ENCODE measurements around the gene MS4A14. TPM values are rescaled to one million over a fixed set of nuclear protein-coding genes. Genes with fewer than 3 reads are reported as not detected.
"Not testable (repeated sequence)": the region's sequence is repeated elsewhere in the genome, so short reads cannot be mapped to it uniquely, and the experiment has no call there.

MS4A14 gene
- total RNA-seq, 1 donor from 2014 or later, result not detected

DNA sequence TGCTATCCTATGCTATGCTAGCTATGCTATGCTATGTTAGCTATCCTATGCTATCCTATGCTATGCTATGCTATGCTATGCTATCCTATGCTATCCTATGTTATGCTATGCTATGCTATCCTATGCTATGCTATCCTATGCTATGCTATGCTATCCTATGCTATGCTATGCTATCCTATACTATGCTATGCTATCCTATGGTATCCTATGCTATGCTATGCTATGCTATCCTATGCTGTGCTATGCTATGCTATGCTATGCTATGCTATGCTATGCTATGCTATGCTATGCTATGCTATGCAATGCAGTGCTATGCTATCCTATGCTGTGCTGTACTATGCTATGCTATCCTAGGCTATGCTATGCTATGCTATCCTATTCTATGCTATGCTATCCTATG lies 50.8 kb downstream of the MS4A14 start:
- no peaks in the 10 kb centered on the region for H3K27me3 Mint-ChIP-seq
- no peak overlapping the region for H3K4me3 Mint-ChIP-seq
- H3K4me1 Mint-ChIP-seq (ENCODE audit: unreplicated experiment), result no peaks in the 10 kb centered on the region
- no peak for DNase-seq (ENCODE audit: extremely low spot score, unreplicated experiment)
- no peaks in the 10 kb centered on the region for H3K36me3 Mint-ChIP-seq
- no peak overlapping the region for H3K27ac Mint-ChIP-seq
- TF ChIP-seq, protein P1, sequence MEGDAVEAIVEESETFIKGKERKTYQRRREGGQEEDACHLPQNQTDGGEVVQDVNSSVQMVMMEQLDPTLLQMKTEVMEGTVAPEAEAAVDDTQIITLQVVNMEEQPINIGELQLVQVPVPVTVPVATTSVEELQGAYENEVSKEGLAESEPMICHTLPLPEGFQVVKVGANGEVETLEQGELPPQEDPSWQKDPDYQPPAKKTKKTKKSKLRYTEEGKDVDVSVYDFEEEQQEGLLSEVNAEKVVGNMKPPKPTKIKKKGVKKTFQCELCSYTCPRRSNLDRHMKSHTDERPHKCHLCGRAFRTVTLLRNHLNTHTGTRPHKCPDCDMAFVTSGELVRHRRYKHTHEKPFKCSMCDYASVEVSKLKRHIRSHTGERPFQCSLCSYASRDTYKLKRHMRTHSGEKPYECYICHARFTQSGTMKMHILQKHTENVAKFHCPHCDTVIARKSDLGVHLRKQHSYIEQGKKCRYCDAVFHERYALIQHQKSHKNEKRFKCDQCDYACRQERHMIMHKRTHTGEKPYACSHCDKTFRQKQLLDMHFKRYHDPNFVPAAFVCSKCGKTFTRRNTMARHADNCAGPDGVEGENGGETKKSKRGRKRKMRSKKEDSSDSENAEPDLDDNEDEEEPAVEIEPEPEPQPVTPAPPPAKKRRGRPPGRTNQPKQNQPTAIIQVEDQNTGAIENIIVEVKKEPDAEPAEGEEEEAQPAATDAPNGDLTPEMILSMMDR (conservative IDR thresholded peaks at IDR 0.05), result no peak
- H3K9me3 Mint-ChIP-seq, result no peaks in the 10 kb centered on the region

DNA sequence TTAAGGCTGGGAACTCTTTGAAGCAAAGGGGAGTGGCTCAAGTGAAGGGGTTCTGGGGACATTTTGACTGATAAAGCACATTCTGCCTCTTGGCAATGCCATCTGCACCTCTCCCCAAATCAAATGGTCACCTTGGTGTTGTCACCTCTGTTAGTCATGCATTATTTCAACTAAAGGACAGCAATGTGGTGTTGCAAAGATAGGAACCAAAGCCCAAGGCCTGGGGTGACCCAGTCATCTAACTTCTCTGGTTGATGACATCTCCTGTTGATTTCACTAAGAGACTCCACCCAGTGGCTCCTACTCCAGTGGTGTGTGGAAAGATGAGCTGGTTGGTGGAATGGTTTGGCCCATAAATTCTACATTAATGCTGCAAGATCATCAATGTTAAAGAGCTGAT lies 51.6 kb downstream of the MS4A14 start:
- H3K27me3 Mint-ChIP-seq, result no peaks in the 10 kb centered on the region
- no peaks in the 10 kb centered on the region for H3K4me1 Mint-ChIP-seq (ENCODE audit: unreplicated experiment)
- H3K4me3 Mint-ChIP-seq, result no peak overlapping the region
- TF ChIP-seq, protein P1 (conservative IDR thresholded peaks at IDR 0.05), result no peak
- no peak for DNase-seq (ENCODE audit: extremely low spot score, unreplicated experiment)
- no peak overlapping the region for H3K27ac Mint-ChIP-seq
- no peaks in the 10 kb centered on the region for H3K9me3 Mint-ChIP-seq
- H3K36me3 Mint-ChIP-seq, result no peaks in the 10 kb centered on the region

DNA sequence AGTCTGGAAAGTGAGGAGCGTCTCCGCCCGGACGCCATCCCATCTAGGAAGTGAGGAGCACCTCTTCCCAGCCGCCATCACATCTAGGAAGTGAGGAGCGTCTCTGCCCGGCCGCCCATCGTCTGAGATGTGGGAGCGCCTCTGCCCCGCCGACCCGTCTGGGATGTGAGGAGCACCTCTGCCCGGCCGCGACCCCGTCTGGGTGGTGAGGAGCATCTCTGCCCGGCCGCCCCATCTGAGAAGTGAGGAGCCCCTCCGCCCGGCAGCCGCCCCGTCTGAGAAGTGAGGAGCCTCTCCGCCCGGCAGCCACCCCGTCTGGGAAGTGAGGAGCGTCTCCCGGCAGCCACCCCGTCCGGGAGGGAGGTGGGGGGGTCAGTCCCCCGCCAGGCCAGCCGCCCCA lies 54.9 kb downstream of the MS4A14 start:
- not testable (repeated sequence) for H3K9me3 Mint-ChIP-seq

DNA sequence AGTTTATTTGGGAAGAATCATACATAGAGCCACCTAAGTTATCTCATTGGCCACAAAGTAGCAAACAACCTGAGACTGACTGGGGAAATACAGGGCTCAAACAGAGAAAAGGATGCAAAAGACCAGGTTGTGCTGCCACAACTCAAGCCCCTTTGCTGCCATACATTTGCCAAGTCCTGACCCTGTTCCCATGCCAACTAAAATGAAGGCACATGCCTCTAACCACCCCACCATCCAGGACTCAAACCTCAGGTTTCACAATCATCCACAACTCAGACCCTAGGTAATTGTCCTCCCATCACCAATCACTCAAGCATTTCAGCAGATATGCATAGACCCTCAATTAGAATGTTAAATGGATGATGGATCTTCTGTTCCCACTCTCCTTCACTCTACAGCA lies 58.0 kb downstream of the MS4A14 start:
- Mint-ChIP-seq H3K27me3 (peaks cover 5% of the 10 kb centered on the region), H3K9me3 (no peaks in the 10 kb centered on the region), H3K36me3 (no peaks in the 10 kb centered on the region), H3K27ac (no peak overlapping the region), H3K4me1 (ENCODE audit: unreplicated experiment) (no peaks in the 10 kb centered on the region), H3K4me3 (no peak overlapping the region)
- TF ChIP-seq, protein P1 (conservative IDR thresholded peaks at IDR 0.05), result no peak
- no peak for DNase-seq (ENCODE audit: extremely low spot score, unreplicated experiment)

More for the DNA sequence above, 54.9 kb downstream of the MS4A14 start:
- not testable (repeated sequence) for DNase-seq (ENCODE audit: extremely low spot score, unreplicated experiment); H3K4me1 Mint-ChIP-seq (ENCODE audit: unreplicated experiment); H3K27me3 Mint-ChIP-seq; H3K36me3 Mint-ChIP-seq; H3K4me3 Mint-ChIP-seq; H3K27ac Mint-ChIP-seq

DNA sequence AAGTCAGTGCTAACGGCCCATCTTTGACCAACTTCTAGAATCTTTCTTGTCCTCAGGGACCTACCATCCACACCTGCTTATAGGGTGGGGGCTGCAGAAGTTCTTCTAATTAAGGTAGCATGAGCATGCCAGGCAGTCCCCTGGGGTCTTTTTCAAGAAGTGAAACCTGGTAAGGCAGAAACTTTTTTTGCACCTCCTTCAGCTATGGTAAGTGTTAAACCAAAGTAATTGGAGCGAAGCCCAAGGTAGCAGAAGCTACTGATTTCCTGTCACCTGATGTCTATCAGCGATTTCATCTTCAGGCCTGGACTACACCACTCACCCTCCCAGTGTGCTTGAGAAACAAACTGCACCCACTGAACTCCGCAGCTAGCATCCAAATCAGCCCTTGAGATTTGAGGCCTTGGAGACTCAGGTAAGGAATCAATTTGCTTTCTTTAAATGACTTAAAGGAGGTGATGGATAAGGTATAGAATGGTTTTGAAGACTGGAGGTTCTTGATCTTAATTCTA lies 59.3 kb downstream of the MS4A14 start, which contains the start of gene MS4A1:
MS4A1 (plus strand) TSS at position 317 of the 512 bp plus-strand sequence. CDS start 6,528 bp downstream, outside the sequence.
- Mint-ChIP-seq H3K27me3 (peaks cover 5% of the 10 kb centered on the region), H3K9me3 (no peaks in the 10 kb centered on the region), H3K4me3 (no peak within 1 kb of the TSS), H3K27ac (no peak within 1 kb of the TSS), H3K4me1 (ENCODE audit: unreplicated experiment) (no peaks in the 10 kb centered on the region), H3K36me3 (no peaks in the 10 kb centered on the region)
- DNase-seq (ENCODE audit: extremely low spot score, unreplicated experiment), result no peak
- TF ChIP-seq, protein P1 (conservative IDR thresholded peaks at IDR 0.05), result no peak

DNA sequence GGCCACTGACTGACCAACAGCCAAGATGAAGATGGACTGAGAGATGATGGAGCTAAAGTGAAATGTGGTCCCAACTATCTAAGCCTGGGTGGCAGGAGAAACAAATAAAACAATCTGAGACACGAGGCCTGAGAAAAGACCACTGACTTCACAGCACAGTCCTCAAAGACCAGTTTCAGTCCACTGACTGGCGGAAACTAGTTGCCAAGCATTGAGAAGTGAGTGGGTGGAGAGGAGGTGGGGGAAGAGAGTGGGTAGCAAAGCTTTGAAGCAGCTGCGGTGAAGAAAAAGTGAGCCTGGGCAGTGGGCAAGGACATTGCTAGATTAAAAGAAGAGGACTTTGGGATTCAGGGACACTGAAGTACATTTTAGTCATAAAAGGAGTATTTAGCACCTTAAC lies 61.3 kb downstream of the MS4A14 start:
- TF ChIP-seq, protein P1 (conservative IDR thresholded peaks at IDR 0.05), result no peak
- H3K27ac Mint-ChIP-seq, result no peak overlapping the region
- H3K36me3 Mint-ChIP-seq, result no peaks in the 10 kb centered on the region
- H3K4me1 Mint-ChIP-seq (ENCODE audit: unreplicated experiment), result no peaks in the 10 kb centered on the region
- no peak overlapping the region for H3K4me3 Mint-ChIP-seq
- H3K27me3 Mint-ChIP-seq, result peaks cover 5% of the 10 kb centered on the region
- no peaks in the 10 kb centered on the region for H3K9me3 Mint-ChIP-seq
- no peak for DNase-seq (ENCODE audit: extremely low spot score, unreplicated experiment)

Measured in type B pancreatic cell (in vitro differentiated cells).